ENCODE results near the gene RPTOR.

Gene RPTOR

GRCh38 chr17:80799538-80800480, 255.2 kb downstream of the RPTOR start:
- peaks cover 4% of the 10 kb centered on the region for H3K36me3 ChIP-seq (ENCODE audit: control insufficient read depth, insufficient read depth, low read length)
- no peaks in the 10 kb centered on the region for H3K9me3 ChIP-seq (ENCODE audit: control insufficient read depth, low read length)
- H3K4me3 ChIP-seq (ENCODE audit: insufficient read depth, low read depth, low read length, poor library complexity, severe bottlenecking), result no peak overlapping the region
- DNase-seq, result no peak
- H3K27ac ChIP-seq (ENCODE audit: insufficient read depth, low read length, poor library complexity, severe bottlenecking), result no peak overlapping the region
- H3K4me1 ChIP-seq (ENCODE audit: control insufficient read depth, insufficient read depth, low read length, poor library complexity, severe bottlenecking), result no peaks in the 10 kb centered on the region
- H3K27me3 ChIP-seq (replicated peaks; ENCODE audit: control insufficient read depth, insufficient read depth, low read length, poor library complexity, severe bottlenecking), result no peaks in the 10 kb centered on the region

DNA sequence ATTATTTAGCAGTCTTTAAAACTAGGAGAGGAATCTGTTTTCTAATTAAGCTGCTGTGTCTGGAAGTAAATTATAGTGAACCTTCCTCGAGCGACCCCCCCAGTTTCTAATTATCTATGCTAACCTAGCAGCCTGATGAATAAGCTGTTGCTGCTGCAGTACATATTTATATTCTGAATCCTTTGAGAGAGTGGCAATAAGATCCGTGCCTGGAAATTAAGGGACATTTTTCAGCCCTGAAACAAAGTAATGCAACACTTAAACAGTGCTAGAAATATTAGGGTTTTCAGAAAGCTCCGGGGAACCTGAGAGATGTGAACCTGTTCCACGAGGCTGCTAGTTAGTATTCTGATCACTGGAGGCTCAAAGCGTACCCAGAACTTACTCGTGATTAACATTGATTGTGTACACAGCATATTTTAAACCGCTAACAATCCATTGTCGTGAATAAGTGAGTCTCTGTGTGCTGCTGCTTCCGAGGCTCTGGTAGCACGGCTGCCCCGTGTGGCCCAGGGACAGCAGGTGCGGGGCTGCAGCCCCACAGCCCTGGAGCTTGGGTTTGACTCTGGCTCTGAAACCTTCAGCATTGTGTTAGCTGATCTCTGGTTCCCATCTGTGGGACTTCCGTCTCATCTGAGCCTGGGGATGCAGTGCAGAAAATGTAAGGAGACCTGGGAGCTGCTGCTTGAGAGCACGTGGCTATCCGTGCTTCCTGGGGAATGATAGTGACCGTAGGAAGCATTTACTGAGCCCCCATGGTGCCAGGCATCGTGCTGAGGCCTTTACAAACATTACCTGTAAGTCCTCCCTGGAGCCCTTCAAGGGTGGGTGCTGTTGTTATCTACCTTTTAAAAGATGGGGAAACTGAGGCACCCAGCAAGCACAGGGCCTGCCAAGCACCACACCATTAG, 256.1 kb downstream of the RPTOR start:
- Histone ChIP-seq H3K9me3 (ENCODE audit: control insufficient read depth, low read length) (no peaks in the 10 kb centered on the region), H3K36me3 (ENCODE audit: control insufficient read depth, insufficient read depth, low read length) (peaks cover 4% of the 10 kb centered on the region), H3K27ac (ENCODE audit: insufficient read depth, low read length, poor library complexity, severe bottlenecking) (no peak overlapping the region), H3K4me3 (ENCODE audit: insufficient read depth, low read depth, low read length, poor library complexity, severe bottlenecking) (no peak overlapping the region), H3K27me3 (replicated peaks; ENCODE audit: control insufficient read depth, insufficient read depth, low read length, poor library complexity, severe bottlenecking) (no peaks in the 10 kb centered on the region), H3K4me1 (ENCODE audit: control insufficient read depth, insufficient read depth, low read length, poor library complexity, severe bottlenecking) (no peaks in the 10 kb centered on the region)
- no peak for DNase-seq

DNA sequence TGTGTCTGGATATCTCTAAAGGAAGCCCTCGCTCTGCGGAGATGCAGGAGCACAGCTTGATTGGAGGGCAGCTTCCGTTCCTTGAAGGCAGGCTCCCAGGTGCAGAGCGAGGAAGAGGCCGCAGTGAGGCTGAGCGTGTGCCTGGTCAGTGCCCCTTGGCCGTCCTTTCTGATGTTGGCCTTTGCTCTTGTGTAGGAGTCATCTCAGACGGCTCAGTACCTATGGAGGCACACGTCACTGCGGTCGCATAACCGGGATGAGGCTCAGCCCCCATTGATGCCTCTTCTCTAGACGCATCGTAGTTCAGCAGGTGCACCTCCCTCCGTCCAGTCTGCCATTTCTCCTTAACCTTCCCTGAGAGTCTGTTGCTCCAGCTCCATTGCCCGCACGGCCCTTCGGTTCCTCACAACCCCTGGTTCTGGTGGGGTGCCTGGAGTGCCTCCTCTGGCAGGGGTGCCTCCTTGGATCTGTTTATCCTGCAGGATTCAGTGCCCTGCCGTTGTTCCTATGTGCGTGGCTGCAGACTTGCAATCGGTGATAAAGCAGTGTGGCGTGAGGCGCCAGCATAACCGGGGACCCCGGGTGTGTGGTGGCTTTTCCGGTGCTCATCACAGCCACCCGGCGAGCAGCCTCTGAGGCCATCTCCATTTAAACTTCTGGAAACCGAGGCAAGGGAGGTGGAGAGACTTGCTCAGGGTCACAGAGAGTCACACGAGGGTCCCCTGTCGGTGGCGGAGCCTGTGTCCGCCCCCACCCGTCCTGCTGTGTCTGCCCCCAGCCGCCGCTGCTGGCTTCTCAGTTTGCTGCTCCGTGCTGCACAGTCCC, 258.2 kb downstream of the RPTOR start:
- Histone ChIP-seq H3K27me3 (replicated peaks; ENCODE audit: control insufficient read depth, insufficient read depth, low read length, poor library complexity, severe bottlenecking) (no peaks in the 10 kb centered on the region), H3K36me3 (ENCODE audit: control insufficient read depth, insufficient read depth, low read length) (peaks cover under 1% of the 10 kb centered on the region), H3K9me3 (ENCODE audit: control insufficient read depth, low read length) (peaks cover 6% of the 10 kb centered on the region), H3K27ac (ENCODE audit: insufficient read depth, low read length, poor library complexity, severe bottlenecking) (no peak overlapping the region), H3K4me1 (ENCODE audit: control insufficient read depth, insufficient read depth, low read length, poor library complexity, severe bottlenecking) (no peaks in the 10 kb centered on the region), H3K4me3 (ENCODE audit: insufficient read depth, low read depth, low read length, poor library complexity, severe bottlenecking) (no peak overlapping the region)
- no peak for DNase-seq

DNA sequence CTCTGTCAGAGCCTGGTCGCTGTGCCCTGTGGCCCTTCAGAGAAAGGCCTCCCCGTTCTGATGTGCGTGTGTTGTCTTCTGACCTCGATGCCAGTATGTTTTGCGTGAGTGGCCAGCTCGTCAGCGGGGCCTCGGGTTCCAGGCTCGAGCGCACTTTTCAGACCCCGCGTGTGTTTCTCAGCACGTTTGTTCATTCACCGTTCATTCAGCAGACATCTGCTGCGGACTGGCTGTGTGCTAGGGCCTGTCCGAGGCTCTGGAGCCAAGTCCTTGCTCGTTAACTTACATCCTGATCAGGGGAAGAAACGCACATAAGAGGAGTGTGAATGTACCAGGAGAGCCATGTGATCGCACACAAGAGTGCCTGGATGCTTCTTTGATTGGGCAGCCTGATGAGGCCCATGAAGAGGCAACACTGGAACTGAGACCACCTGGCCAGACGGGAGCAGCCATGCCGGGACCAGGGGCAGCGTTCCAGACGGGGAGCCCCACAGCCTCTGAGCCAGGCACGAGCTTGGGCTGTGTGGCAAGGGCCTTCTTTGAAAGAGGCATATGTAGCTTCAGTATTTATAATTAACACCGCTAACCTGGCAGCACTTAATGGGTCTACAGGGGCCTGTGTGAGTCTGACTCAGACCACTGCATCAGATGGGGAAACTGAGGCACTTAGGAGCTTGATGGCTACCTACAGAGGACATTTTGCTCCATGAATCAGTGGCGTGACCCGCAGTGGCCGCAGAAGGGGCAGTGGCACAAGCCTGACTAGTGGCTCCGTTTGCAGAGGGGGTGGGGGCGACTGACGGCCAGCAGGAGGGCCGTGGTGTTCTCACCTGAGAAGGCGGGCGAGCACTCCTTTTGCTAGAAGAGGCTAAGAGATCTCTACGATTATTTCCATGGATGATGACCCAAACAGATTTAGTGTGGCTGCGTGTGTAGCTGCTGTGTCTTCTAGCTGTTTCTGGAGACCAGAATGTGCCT, 259.1 kb downstream of the RPTOR start:
- Histone ChIP-seq H3K27ac (ENCODE audit: insufficient read depth, low read length, poor library complexity, severe bottlenecking) (no peak overlapping the region), H3K4me3 (ENCODE audit: insufficient read depth, low read depth, low read length, poor library complexity, severe bottlenecking) (no peak overlapping the region), H3K4me1 (ENCODE audit: control insufficient read depth, insufficient read depth, low read length, poor library complexity, severe bottlenecking) (no peaks in the 10 kb centered on the region), H3K27me3 (replicated peaks; ENCODE audit: control insufficient read depth, insufficient read depth, low read length, poor library complexity, severe bottlenecking) (no peaks in the 10 kb centered on the region), H3K9me3 (ENCODE audit: control insufficient read depth, low read length) (peaks cover 6% of the 10 kb centered on the region), H3K36me3 (ENCODE audit: control insufficient read depth, insufficient read depth, low read length) (no peaks in the 10 kb centered on the region)
- no peak for DNase-seq

DNA sequence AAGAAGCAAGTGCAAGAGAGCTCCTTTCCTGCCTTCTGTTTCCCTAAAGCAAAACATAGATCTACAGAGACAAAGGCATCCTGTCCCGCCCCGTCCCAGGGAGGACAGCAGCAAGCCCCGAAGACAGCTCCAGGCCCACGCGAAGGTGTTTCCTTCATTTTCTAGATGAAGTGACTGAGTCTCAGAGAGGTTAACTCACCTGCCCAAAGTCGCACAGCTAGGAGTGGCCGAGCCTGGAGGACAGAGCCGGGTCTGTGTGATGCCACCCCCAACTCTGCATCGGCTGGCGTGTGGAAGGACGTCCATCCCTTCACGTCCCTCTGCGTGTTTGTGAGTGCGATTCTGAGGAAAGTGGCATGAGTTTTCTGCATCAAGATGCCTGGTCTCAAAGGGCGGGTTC, 259.8 kb downstream of the RPTOR start:
- H3K4me3 ChIP-seq (ENCODE audit: insufficient read depth, low read depth, low read length, poor library complexity, severe bottlenecking), result no peak overlapping the region
- no peak overlapping the region for H3K27ac ChIP-seq (ENCODE audit: insufficient read depth, low read length, poor library complexity, severe bottlenecking)
- H3K27me3 ChIP-seq (replicated peaks; ENCODE audit: control insufficient read depth, insufficient read depth, low read length, poor library complexity, severe bottlenecking), result no peaks in the 10 kb centered on the region
- no peaks in the 10 kb centered on the region for H3K36me3 ChIP-seq (ENCODE audit: control insufficient read depth, insufficient read depth, low read length)
- DNase-seq, result no peak
- H3K9me3 ChIP-seq (ENCODE audit: control insufficient read depth, low read length), result peaks cover 6% of the 10 kb centered on the region
- no peaks in the 10 kb centered on the region for H3K4me1 ChIP-seq (ENCODE audit: control insufficient read depth, insufficient read depth, low read length, poor library complexity, severe bottlenecking)

DNA sequence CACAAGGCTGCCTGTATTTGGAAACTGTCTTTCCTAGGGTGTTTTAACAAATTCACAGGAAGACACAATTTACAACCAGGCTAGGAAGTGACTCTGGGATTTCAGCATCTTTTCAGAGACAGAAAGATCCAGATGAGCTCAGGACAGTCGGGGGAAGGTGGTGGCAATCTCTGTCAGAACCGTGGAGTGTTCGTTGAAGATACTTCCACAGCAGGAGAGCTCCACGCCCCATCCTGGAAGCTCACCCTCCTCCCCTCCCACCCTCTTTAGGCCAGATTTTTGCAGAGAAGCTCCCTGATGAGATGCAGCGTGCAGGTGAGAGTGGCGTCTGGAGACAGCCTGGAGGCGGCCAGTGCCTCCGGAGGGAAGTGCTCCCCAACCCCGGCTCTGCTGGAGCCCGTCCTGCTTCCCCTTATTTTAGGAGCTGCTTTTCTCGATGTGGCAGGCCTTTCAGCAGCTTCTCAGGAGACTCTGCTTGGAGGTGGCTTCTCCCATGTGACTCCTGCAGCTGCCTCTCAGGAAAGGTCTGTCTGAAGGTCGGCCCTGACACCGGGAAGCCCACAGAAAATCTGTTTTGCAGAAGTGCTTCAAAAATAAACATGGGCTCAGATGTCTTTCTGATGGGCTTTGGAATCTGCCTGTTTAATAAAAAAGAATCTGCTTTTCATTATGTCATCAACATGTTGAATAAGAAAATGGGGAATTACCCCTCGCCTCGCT, 260.6 kb downstream of the RPTOR start:
- Histone ChIP-seq H3K4me1 (ENCODE audit: control insufficient read depth, insufficient read depth, low read length, poor library complexity, severe bottlenecking) (no peaks in the 10 kb centered on the region), H3K4me3 (ENCODE audit: insufficient read depth, low read depth, low read length, poor library complexity, severe bottlenecking) (no peak overlapping the region), H3K36me3 (ENCODE audit: control insufficient read depth, insufficient read depth, low read length) (no peaks in the 10 kb centered on the region), H3K9me3 (ENCODE audit: control insufficient read depth, low read length) (peaks cover 6% of the 10 kb centered on the region), H3K27ac (ENCODE audit: insufficient read depth, low read length, poor library complexity, severe bottlenecking) (no peak overlapping the region), H3K27me3 (replicated peaks; ENCODE audit: control insufficient read depth, insufficient read depth, low read length, poor library complexity, severe bottlenecking) (no peaks in the 10 kb centered on the region)
- no peak for DNase-seq

GRCh38 chr17:80807014-80807413, 262.4 kb downstream of the RPTOR start:
- Histone ChIP-seq H3K27me3 (replicated peaks; ENCODE audit: control insufficient read depth, insufficient read depth, low read length, poor library complexity, severe bottlenecking) (no peaks in the 10 kb centered on the region), H3K4me3 (ENCODE audit: insufficient read depth, low read depth, low read length, poor library complexity, severe bottlenecking) (no peak overlapping the region), H3K36me3 (ENCODE audit: control insufficient read depth, insufficient read depth, low read length) (no peaks in the 10 kb centered on the region), H3K4me1 (ENCODE audit: control insufficient read depth, insufficient read depth, low read length, poor library complexity, severe bottlenecking) (peaks cover 11% of the 10 kb centered on the region), H3K9me3 (ENCODE audit: control insufficient read depth, low read length) (peaks cover 6% of the 10 kb centered on the region), H3K27ac (ENCODE audit: insufficient read depth, low read length, poor library complexity, severe bottlenecking) (no peak overlapping the region)
- DNase-seq, result no peak

- no peak overlapping the region for H3K27ac ChIP-seq (ENCODE audit: insufficient read depth, low read length, poor library complexity, severe bottlenecking)
- no peak for DNase-seq
- no peaks in the 10 kb centered on the region for H3K27me3 ChIP-seq (replicated peaks; ENCODE audit: control insufficient read depth, insufficient read depth, low read length, poor library complexity, severe bottlenecking)
- no peak overlapping the region for H3K4me3 ChIP-seq (ENCODE audit: insufficient read depth, low read depth, low read length, poor library complexity, severe bottlenecking)
- peaks cover 19% of the 10 kb centered on the region for H3K4me1 ChIP-seq (ENCODE audit: control insufficient read depth, insufficient read depth, low read length, poor library complexity, severe bottlenecking)
- no peaks in the 10 kb centered on the region for H3K36me3 ChIP-seq (ENCODE audit: control insufficient read depth, insufficient read depth, low read length)
- H3K9me3 ChIP-seq (ENCODE audit: control insufficient read depth, low read length), result peaks cover 6% of the 10 kb centered on the region
Measured at GRCh38 chr17:80807882-80808281, 263.2 kb downstream of the RPTOR start.

All from effector memory CD4-positive, alpha-beta T cell (primary cell).